Gastrocnemius medialis (tissue), 4 donors: ENCODE measurements around the gene TRAF7. TPM values are rescaled to one million over a fixed set of nuclear protein-coding genes. Genes with fewer than 3 reads are reported as not detected.
"Not testable (repeated sequence)": the region's sequence is repeated elsewhere in the genome, so short reads cannot be mapped to it uniquely, and the experiment has no call there.

Source experiments
- ATAC-seq, 2 donors: fragments of 150-250 bp; one replicate each; pipeline ENCODE4 v1.9.1; 2016
- DNase-seq, 2 donors: peaks; one replicate each; pipeline ENCODE4 v3.0.0-alpha.2; 2019
- H3K27ac ChIP-seq, 4 donors: fragments of 200-600 bp; sonication (generic); 1 replicate in 1 of 4; 2 replicates in 3 of 4; pipeline ENCODE4 v1.5.1; 2016 to 2018; ENCODE audit warnings: mild to moderate bottlenecking in 2 of 4, moderate library complexity in 1 of 4
- H3K27me3 ChIP-seq, 3 donors: fragments of 200-600 bp; sonication (generic) in 2 of 3; 1 replicate in 1 of 3; 2 replicates in 2 of 3; pipeline versions ENCODE4 v1.5.1 to v1.6.0; 2016 to 2019; ENCODE audit warnings: mild to moderate bottlenecking in 1 of 3, moderate library complexity in 1 of 3
- H3K36me3 ChIP-seq, 2 donors: fragments of 200-600 bp; sonication (generic) in 1 of 2; one replicate each; pipeline ENCODE4 v1.5.1; 2017 to 2018
- H3K4me1 ChIP-seq, 2 donors: fragments of 200-600 bp; sonication (generic) in 1 of 2; one replicate each; pipeline ENCODE4 v1.5.1; 2016 to 2017; ENCODE audit warnings: mild to moderate bottlenecking in 2 of 2
- H3K4me3 ChIP-seq, 4 donors: fragments of 200-600 bp; sonication (generic) in 3 of 4; 1 replicate in 1 of 4; 2 replicates in 3 of 4; pipeline ENCODE4 v1.5.1; 2016 to 2019; ENCODE audit warnings: mild to moderate bottlenecking in 2 of 4
- H3K9me3 ChIP-seq, 3 donors: fragments of 200-600 bp; sonication (generic) in 2 of 3; 1 replicate in 1 of 3; 2 replicates in 2 of 3; pipeline ENCODE4 v1.5.1; 2016 to 2019
- CTCF ChIP-seq, 5 experiments: fragments of 450-650 bp in 3 of 5; fragments of 200-600 bp in 2 of 5; sonication (generic) in 2 of 5; IDR thresholded peaks in 4 of 5; conservative IDR thresholded peaks in 1 of 5; 1 replicate in 4 of 5; 2 replicates in 1 of 5; pipeline ENCODE4 v1.5.1; 2016 to 2019; ENCODE audit warnings: antibody characterized with exemption in 5 of 5, mild to moderate bottlenecking in 3 of 5, moderate library complexity in 3 of 5
- POLR2A ChIP-seq, 2 donors: fragments of 450-650 bp; IDR thresholded peaks; one replicate each; pipeline ENCODE4 v1.6.1; 2017; ENCODE audit warnings: antibody characterized with exemption in 2 of 2, mild to moderate bottlenecking in 2 of 2, moderate library complexity in 2 of 2
- in situ Hi-C, 4 donors: fragments of 200-750 bp; cut with MboI; loops; one replicate each; pipeline versions ENCODE4 v1.15.0 to v1.8.0; 2017; ENCODE audit warnings: low sequenced_read_pairs in 4 of 4
- intact Hi-C: fragments of 100-400 bp; cut with DNase I; formaldehyde crosslinking; loops from one replicate; pipeline ENCODE4 v1.15.1; 2023; ENCODE audit warnings: low total_unique reads
- total RNA-seq, 4 donors: library from RNA; depleted of rRNA; stranded (reverse); fragments of >200 nt; gene quantifications; one replicate each; pipeline versions ENCODE4 v1.1.0 to v1.2.3, GENCODE V29; 2016

Gene TRAF7
- total RNA-seq: 10 to 100 TPM; 39.5 to 71.4 (median 55.9) TPM

GRCh38 chr16:2155091-2155950, at the start of gene TRAF7:
TRAF7 (plus strand) TSS chr16:2155782; CDS start chr16:2163921, 8,139 bp downstream.
- Histone ChIP-seq H3K36me3 (no peaks in the 10 kb centered on the region), H3K4me3 (peak within 1 kb of the TSS; percentile 71 to 89 (median 82)), H3K9me3 (no peaks in the 10 kb centered on the region), H3K4me1 (peaks cover 53 to 66% of the 10 kb centered on the region in 2 donors), H3K27me3 (no peaks in the 10 kb centered on the region), H3K27ac (peak within 1 kb of the TSS; percentile 84 to 90 (median 86))
- in situ Hi-C loops (no loop called here), intact Hi-C loops (loop anchor here (1.0 to 5.0 kb wide), 3 partner anchors 96 to 517 kb away; partner anchors contain the start of genes ECI1 and RNPS1)
- peak; percentile 95 to 98 for ATAC-seq
- peak; percentile 99 to 100 for DNase-seq
- TF ChIP-seq CTCF (IDR thresholded peaks at IDR 0.05 in 4 of 5, conservative IDR thresholded peaks at IDR 0.05 in 1 of 5) (peak in 1 of 5 experiments; percentile 3), POLR2A (IDR thresholded peaks at IDR 0.05) (peak; percentile 99)

GRCh38 chr16:2106211-2106610, 49.4 kb upstream of the TRAF7 start:
- H3K27ac ChIP-seq, intact Hi-C loops, H3K4me1 ChIP-seq, ATAC-seq, DNase-seq, H3K4me3 ChIP-seq, in situ Hi-C loops, H3K27me3 ChIP-seq, H3K9me3 ChIP-seq: not testable (repeated sequence)
- H3K36me3 ChIP-seq: peaks cover 0 to 63% of the 10 kb centered on the region in 2 donors

DNA sequence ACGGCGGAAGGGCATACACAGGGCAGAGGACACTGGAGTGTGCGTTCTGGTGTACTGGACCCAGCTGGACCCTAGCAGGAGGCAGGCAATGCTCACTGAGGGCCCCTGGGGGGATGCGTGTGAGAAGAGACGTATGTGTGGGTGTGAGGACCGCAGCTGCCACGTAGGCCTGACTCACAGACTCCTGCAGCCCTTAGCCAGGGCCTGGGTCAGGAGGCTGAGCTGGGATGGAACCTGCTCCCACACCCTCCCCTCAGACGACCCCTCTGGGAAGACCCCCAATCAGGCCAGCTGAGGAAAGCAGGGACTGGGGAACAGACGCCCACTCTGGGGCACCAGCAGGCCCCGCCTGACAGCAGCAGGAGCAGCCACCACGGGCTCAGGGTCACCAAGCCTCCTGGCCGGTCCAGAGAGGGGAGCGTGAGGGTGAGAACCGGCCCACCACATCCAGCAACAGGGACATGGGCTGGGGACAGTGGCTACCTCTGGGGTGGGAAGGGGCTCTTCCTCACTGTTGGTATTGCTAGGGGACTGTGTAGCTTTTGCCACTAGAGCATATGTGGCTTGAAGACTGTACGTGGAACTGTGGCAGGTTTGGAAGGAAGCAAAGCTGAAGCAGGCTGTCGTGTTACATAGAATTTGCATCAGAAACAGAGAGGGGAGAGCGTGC, 48.3 kb upstream of the TRAF7 start:
- H3K9me3 ChIP-seq, H3K4me3 ChIP-seq, H3K4me1 ChIP-seq, ATAC-seq, in situ Hi-C loops, DNase-seq, intact Hi-C loops, H3K27ac ChIP-seq, H3K27me3 ChIP-seq: not testable (repeated sequence)
- H3K36me3 ChIP-seq: peaks cover 0 to 70% of the 10 kb centered on the region in 2 donors

GRCh38 chr16:2107791-2108125, 47.8 kb upstream of the TRAF7 start:
- H3K27me3 ChIP-seq, intact Hi-C loops, ATAC-seq, in situ Hi-C loops, H3K4me3 ChIP-seq, H3K9me3 ChIP-seq, DNase-seq, H3K4me1 ChIP-seq, H3K27ac ChIP-seq: not testable (repeated sequence)
- H3K36me3 ChIP-seq: peaks cover 0 to 70% of the 10 kb centered on the region in 2 donors

- DNase-seq, ATAC-seq, H3K9me3 ChIP-seq, H3K27me3 ChIP-seq, H3K4me1 ChIP-seq, intact Hi-C loops, H3K27ac ChIP-seq, H3K4me3 ChIP-seq, in situ Hi-C loops: not testable (repeated sequence)
- peaks cover 0 to 66% of the 10 kb centered on the region in 2 donors for H3K36me3 ChIP-seq
Observed at GRCh38 chr16:2108446-2109270, 46.9 kb upstream of the TRAF7 start.

DNA sequence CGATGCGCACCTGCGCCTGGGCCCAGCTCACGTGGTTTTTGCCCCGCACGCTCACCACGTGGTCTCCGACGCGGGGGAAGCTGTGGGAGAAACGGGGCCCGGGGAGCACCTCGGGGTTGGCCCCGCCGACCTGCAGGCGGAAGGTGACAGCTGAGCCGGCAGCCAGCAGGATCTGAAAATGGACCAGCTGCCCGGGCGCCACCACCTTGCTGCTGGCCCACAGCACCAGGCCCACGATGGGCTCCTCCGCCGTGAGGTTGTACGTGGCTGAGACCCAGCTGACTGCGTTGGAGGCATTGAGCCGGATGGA, 46.4 kb upstream of the TRAF7 start:
- H3K27me3 ChIP-seq, in situ Hi-C loops, DNase-seq, H3K4me3 ChIP-seq, H3K27ac ChIP-seq, H3K9me3 ChIP-seq, ATAC-seq, intact Hi-C loops, H3K4me1 ChIP-seq: not testable (repeated sequence)
- peaks cover 0 to 71% of the 10 kb centered on the region in 2 donors for H3K36me3 ChIP-seq

- H3K4me1 ChIP-seq, in situ Hi-C loops, H3K4me3 ChIP-seq, ATAC-seq, H3K27me3 ChIP-seq, DNase-seq, intact Hi-C loops, H3K9me3 ChIP-seq: not testable (repeated sequence)
- Histone ChIP-seq H3K36me3 (peaks cover 0 to 73% of the 10 kb centered on the region in 2 donors), H3K27ac (peak overlapping the region in 3 of 4 donors; percentile 41 to 66 (median 64))
Observed at GRCh38 chr16:2109872-2110271, 45.7 kb upstream of the TRAF7 start.

- peaks cover 0 to 69% of the 10 kb centered on the region in 2 donors for H3K36me3 ChIP-seq
- peak in 1 of 2 donors; percentile 76 for DNase-seq
- peak; percentile 80 to 91 for ATAC-seq
- in situ Hi-C loops, H3K4me1 ChIP-seq, H3K27me3 ChIP-seq, H3K9me3 ChIP-seq, intact Hi-C loops, H3K4me3 ChIP-seq: not testable (repeated sequence)
- H3K27ac ChIP-seq: peak overlapping the region in 3 of 4 donors; percentile 58 to 66 (median 64)
Observed at GRCh38 chr16:2110332-2111008, 45.1 kb upstream of the TRAF7 start.

GRCh38 chr16:2111009-2111353, 44.6 kb upstream of the TRAF7 start:
- intact Hi-C loops, H3K9me3 ChIP-seq, DNase-seq, H3K4me3 ChIP-seq, in situ Hi-C loops, H3K4me1 ChIP-seq, H3K27me3 ChIP-seq: not testable (repeated sequence)
- Histone ChIP-seq H3K36me3 (peaks cover 0 to 65% of the 10 kb centered on the region in 2 donors), H3K27ac (peak overlapping the region in 3 of 4 donors; percentile 58 to 66 (median 64))
- ATAC-seq: peak in 1 of 2 donors; percentile 46
